Adrenal gland (tissue), 5 donors: ENCODE data around the gene MLKL.

Experiments
- POLR2A ChIP-seq, 2 donors: fragments of 450-650 bp; IDR thresholded peaks; one replicate each; pipeline ENCODE4 v1.6.1; 2017; ENCODE audit warnings: antibody characterized with exemption in 2 of 2, mild to moderate bottlenecking in 2 of 2, moderate library complexity in 1 of 2
- TF ChIP-seq, protein P1 (sequence below), 6 experiments: fragments of 450-650 bp in 4 of 6; fragments of 200-600 bp in 2 of 6; sonication (generic) in 1 of 6; IDR thresholded peaks; 1 replicate in 5 of 6; 2 replicates in 1 of 6; pipeline versions ENCODE4 v1.5.1 to v1.8.0; 2016 to 2021; ENCODE audit warnings: antibody characterized with exemption in 6 of 6, mild to moderate bottlenecking in 2 of 6, moderate library complexity in 1 of 6
- donor health status: DM: no; HTN: no; CAD: no.

GRCh38 chr16:74659041-74659440, 41.6 kb downstream of the MLKL start:
- no peak for TF ChIP-seq POLR2A (IDR thresholded peaks at IDR 0.05)
- TF ChIP-seq, protein P1, sequence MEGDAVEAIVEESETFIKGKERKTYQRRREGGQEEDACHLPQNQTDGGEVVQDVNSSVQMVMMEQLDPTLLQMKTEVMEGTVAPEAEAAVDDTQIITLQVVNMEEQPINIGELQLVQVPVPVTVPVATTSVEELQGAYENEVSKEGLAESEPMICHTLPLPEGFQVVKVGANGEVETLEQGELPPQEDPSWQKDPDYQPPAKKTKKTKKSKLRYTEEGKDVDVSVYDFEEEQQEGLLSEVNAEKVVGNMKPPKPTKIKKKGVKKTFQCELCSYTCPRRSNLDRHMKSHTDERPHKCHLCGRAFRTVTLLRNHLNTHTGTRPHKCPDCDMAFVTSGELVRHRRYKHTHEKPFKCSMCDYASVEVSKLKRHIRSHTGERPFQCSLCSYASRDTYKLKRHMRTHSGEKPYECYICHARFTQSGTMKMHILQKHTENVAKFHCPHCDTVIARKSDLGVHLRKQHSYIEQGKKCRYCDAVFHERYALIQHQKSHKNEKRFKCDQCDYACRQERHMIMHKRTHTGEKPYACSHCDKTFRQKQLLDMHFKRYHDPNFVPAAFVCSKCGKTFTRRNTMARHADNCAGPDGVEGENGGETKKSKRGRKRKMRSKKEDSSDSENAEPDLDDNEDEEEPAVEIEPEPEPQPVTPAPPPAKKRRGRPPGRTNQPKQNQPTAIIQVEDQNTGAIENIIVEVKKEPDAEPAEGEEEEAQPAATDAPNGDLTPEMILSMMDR (IDR thresholded peaks at IDR 0.05), result no peak
